Progenitor cell of endocrine pancreas (in vitro differentiated cells): Measurements from ENCODE around the gene DNM3. TPM values are rescaled to one million over a fixed set of nuclear protein-coding genes. Genes with fewer than 3 reads are reported as not detected.

Source experiments
- DNase-seq: peaks from one replicate; pipeline ENCODE4 v3.0.0; 2021; ENCODE audit warnings: low spot score; ENCODE audit not compliant: unreplicated experiment
- H3K27ac Mint-ChIP-seq: 2 replicates; pipeline ENCODE4 v1.8.0; 2021; ENCODE audit warnings: mild to moderate bottlenecking, moderate library complexity, mixed read lengths
- H3K27me3 Mint-ChIP-seq: 2 replicates; pipeline ENCODE4 v1.8.0; 2021; ENCODE audit warnings: mixed read lengths
- H3K36me3 Mint-ChIP-seq: 2 replicates; pipeline ENCODE4 v1.8.0; 2022; ENCODE audit warnings: mixed read lengths; ENCODE audit not compliant: insufficient read depth
- H3K4me1 Mint-ChIP-seq: 2 replicates; pipeline ENCODE4 v1.8.0; 2021; ENCODE audit warnings: low read depth, mixed read lengths
- H3K4me3 Mint-ChIP-seq: 2 replicates; pipeline ENCODE4 v1.8.0; 2021; ENCODE audit warnings: low read depth, mild to moderate bottlenecking, moderate library complexity, mixed read lengths
- H3K9me3 Mint-ChIP-seq: 2 replicates; pipeline ENCODE4 v1.8.0; 2021; ENCODE audit warnings: low read depth, mixed read lengths
- CTCF ChIP-seq: fragments of 200-600 bp; sonication (generic); IDR thresholded peaks from one replicate; pipeline ENCODE4 v1.5.0; 2021; ENCODE audit warnings: antibody characterized with exemption, mild to moderate bottlenecking; ENCODE audit not compliant: unreplicated experiment
- total RNA-seq: library from RNA; stranded (reverse); gene quantifications from 2 replicates; pipeline ENCODE4 v1.2.1, GENCODE V29; 2021

The DNM3 gene
- total RNA-seq, 1 donor from 2014 or later = 0.48 TPM

GRCh38 chr1:172350856-172351255 is 509.6 kb downstream of the DNM3 start:
- Mint-ChIP-seq H3K36me3 (peaks cover 8% of the 10 kb centered on the region), H3K27me3 (no peaks in the 10 kb centered on the region), H3K9me3 (peaks cover 18% of the 10 kb centered on the region), H3K4me1 (peaks cover 8% of the 10 kb centered on the region), H3K27ac (no peak overlapping the region), H3K4me3 (no peak overlapping the region)
- no peak for DNase-seq
- TF ChIP-seq CTCF = no peak

DNA sequence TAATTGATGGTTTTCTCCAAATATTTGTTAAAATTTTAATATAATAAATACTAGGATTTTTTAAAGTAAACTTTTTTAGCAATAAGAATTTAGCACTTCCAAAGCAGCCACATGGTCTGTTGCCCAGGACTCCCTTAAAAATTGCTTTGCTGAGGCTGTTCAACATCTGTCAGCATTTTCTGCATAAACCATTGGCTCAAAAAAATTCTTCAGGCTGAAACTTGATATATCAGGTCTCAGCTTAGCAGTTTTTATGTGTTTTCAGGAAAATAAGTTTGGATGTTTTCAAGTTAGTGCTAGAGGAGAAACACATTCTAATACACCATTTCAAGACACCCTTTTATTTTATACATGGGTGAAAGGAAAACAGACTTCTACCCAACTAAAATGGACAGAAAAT is 510.0 kb downstream of the DNM3 start:
- Mint-ChIP-seq H3K27me3 (no peaks in the 10 kb centered on the region), H3K27ac (no peak overlapping the region), H3K4me3 (no peak overlapping the region), H3K4me1 (peaks cover 8% of the 10 kb centered on the region), H3K9me3 (peaks cover 14% of the 10 kb centered on the region), H3K36me3 (peaks cover 6% of the 10 kb centered on the region)
- TF ChIP-seq CTCF = no peak
- no peak for DNase-seq

DNA sequence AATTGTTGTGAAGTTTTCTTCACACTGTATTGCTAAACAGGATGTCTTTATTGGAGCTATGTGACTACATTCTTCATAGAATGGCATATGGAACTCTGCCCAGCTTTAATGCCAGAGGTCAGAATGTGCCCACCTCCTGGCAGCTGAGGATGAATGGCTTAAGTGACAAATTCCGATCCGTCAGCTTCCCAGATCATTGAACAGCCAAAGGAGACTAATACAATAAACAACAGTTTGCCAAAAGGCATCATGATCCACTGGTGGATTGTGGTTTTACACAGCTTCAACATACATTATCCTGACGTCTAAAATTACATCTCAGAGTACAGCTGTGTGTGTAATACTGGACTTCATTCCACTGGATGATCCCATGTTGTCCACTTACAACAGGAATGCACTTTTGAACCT is 510.5 kb downstream of the DNM3 start:
- DNase-seq = no peak
- no peak overlapping the region for H3K4me3 Mint-ChIP-seq
- peaks cover 6% of the 10 kb centered on the region for H3K36me3 Mint-ChIP-seq
- no peak for TF ChIP-seq CTCF
- H3K4me1 Mint-ChIP-seq = peaks cover 12% of the 10 kb centered on the region
- H3K9me3 Mint-ChIP-seq = peaks cover 14% of the 10 kb centered on the region
- no peaks in the 10 kb centered on the region for H3K27me3 Mint-ChIP-seq
- no peak overlapping the region for H3K27ac Mint-ChIP-seq

DNA sequence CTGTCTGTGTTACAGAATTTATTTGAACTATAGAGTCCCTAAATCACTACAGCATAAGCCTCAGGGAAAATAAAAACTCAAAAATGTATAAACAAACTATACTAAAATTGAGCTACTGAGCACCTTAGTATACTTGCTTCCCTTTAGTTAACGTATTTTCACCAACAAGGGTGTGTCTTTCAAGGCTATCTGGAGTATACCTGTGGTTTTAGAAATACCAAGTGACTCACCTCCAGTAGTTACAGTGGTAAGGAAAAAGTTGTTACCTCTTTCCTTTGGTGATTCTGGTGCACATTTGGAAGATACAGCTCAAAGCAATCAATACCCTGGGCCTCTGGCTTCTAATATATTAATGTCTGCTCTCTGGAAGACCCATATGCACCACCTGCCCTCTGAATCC is 511.1 kb downstream of the DNM3 start:
- peaks cover 8% of the 10 kb centered on the region for H3K9me3 Mint-ChIP-seq
- H3K36me3 Mint-ChIP-seq = peaks cover 5% of the 10 kb centered on the region
- no peak overlapping the region for H3K27ac Mint-ChIP-seq
- H3K4me1 Mint-ChIP-seq = peaks cover 17% of the 10 kb centered on the region
- no peaks in the 10 kb centered on the region for H3K27me3 Mint-ChIP-seq
- no peak overlapping the region for H3K4me3 Mint-ChIP-seq
- TF ChIP-seq CTCF = no peak
- DNase-seq = no peak

GRCh38 chr1:172354291-172355274 is 513.3 kb downstream of the DNM3 start:
- Mint-ChIP-seq H3K9me3 (no peaks in the 10 kb centered on the region), H3K36me3 (no peaks in the 10 kb centered on the region), H3K27me3 (no peaks in the 10 kb centered on the region), H3K27ac (no peak overlapping the region), H3K4me1 (peaks cover 36% of the 10 kb centered on the region), H3K4me3 (no peak overlapping the region)
- TF ChIP-seq CTCF = no peak
- DNase-seq = no peak
